Loucy (cell line): ENCODE measurements around the gene MRPS16.
"Not testable (repeated sequence)": the region's sequence is repeated elsewhere in the genome, so short reads cannot be mapped to it uniquely, and the experiment has no call there.

Experiments
- H2AFZ ChIP-seq: fragments of 200-600 bp; sonication (generic); 2 replicates; pipeline ENCODE4 v1.6.0; 2016; ENCODE audit warnings: antibody characterized with exemption, mild to moderate bottlenecking, low read length, moderate library complexity
- H3F3A ChIP-seq: fragments of 200-600 bp; 2 replicates; pipeline ENCODE4 v1.6.0; 2016; ENCODE audit warnings: antibody characterized with exemption, low read depth, mild to moderate bottlenecking
- H3K27me3 ChIP-seq: fragments of 200-600 bp; sonication (generic); 2 replicates; pipeline ENCODE4 v1.6.1; 2014; ENCODE audit warnings: low read length, mild to moderate bottlenecking; ENCODE audit not compliant: insufficient read depth, poor library complexity, severe bottlenecking
- H3K36me3 ChIP-seq: fragments of 200-600 bp; sonication (generic); 2 replicates; pipeline ENCODE4 v1.6.1; 2016; ENCODE audit warnings: low read length; ENCODE audit not compliant: insufficient read depth
- H3K4me1 ChIP-seq: fragments of 200-600 bp; sonication (generic); 2 replicates; pipeline ENCODE4 v1.5.1; 2014; ENCODE audit warnings: low read length, mild to moderate bottlenecking; ENCODE audit not compliant: insufficient read depth, poor library complexity, severe bottlenecking
- H3K4me2 ChIP-seq: fragments of 200-600 bp; sonication (generic); 2 replicates; pipeline ENCODE4 v1.6.0; 2014; ENCODE audit warnings: antibody characterized with exemption, low read length, low read depth, mild to moderate bottlenecking; ENCODE audit not compliant: poor library complexity, severe bottlenecking
- H3K4me3 ChIP-seq: fragments of 200-600 bp; sonication (generic); 2 replicates; pipeline ENCODE4 v1.5.1; 2014; ENCODE audit warnings: low read length, mild to moderate bottlenecking, mixed read lengths; ENCODE audit not compliant: poor library complexity, severe bottlenecking
- H3K79me2 ChIP-seq: fragments of 200-600 bp; sonication (generic); 2 replicates; pipeline ENCODE4 v1.6.1; 2014; ENCODE audit warnings: low read length; ENCODE audit not compliant: insufficient read depth
- H3K9ac ChIP-seq: fragments of 200-600 bp; sonication (generic); 2 replicates; pipeline ENCODE4 v1.6.0; 2014; ENCODE audit warnings: mild to moderate bottlenecking, low read depth, low read length, moderate library complexity; ENCODE audit not compliant: poor library complexity, severe bottlenecking
- H3K9me2 ChIP-seq: fragments of 200-600 bp; sonication (generic); replicated peaks from 2 replicates; pipeline ENCODE4 v1.6.1; 2016; ENCODE audit warnings: low read depth, low read length, mixed read lengths
- H3K9me3 ChIP-seq: fragments of 200-600 bp; sonication (generic); 2 replicates; pipeline ENCODE4 v1.6.1; 2014; ENCODE audit warnings: mild to moderate bottlenecking, antibody characterized with exemption, low read length, low read depth; ENCODE audit not compliant: insufficient read depth
- H4K20me1 ChIP-seq: fragments of 200-600 bp; sonication (generic); 2 replicates; pipeline ENCODE4 v1.6.0; 2014; ENCODE audit warnings: antibody characterized with exemption, low read length, mild to moderate bottlenecking; ENCODE audit not compliant: insufficient read depth, poor library complexity, severe bottlenecking
- EZH2phosphoT487 ChIP-seq: fragments of 200-600 bp; IDR thresholded peaks from 2 replicates; pipeline ENCODE4 v1.6.1; 2018; ENCODE audit warnings: antibody characterized with exemption, mild to moderate bottlenecking, moderate library complexity, borderline replicate concordance
- TF ChIP-seq, protein P1 (sequence below): fragments of 200-600 bp; sonication (generic); conservative IDR thresholded peaks from 2 replicates; pipeline ENCODE4 v1.5.1; 2014; ENCODE audit warnings: mild to moderate bottlenecking, antibody characterized with exemption, low read length

Gene MRPS16

DNA sequence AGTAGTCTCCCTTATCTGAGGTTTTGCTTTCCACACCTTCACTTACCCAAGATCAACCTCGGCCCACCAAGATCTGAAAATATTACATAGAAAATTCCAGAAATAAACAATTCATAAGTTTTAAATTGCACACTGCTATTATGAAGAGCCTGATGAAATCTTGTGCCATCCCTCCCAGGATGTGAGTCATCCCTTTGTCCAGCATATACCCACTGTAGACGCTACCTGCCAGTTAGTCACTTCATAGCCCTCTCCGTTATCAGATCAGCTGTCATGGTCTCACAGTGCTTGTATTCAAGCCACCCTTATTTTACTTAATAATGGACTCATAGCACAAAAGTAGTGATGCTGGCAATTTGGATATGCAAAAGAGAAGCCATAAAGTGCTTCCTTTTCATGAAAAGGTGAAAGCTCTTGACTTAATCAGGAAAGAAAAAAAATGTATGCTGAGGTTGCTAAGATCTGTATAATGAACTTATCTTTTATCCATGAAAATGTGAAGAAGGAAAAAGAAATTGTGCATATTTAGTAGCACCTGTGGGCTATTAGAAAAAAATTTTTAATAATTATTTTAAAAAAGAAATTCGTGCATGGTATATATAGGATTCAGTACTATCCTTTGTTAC is 9.8 kb upstream of the MRPS16 start:
- H3K9me3 ChIP-seq, result no peaks in the 10 kb centered on the region
- H3K4me1 ChIP-seq, result no peaks in the 10 kb centered on the region
- no peak overlapping the region for H3K4me3 ChIP-seq
- H3K27me3 ChIP-seq, result no peaks in the 10 kb centered on the region
- no peak overlapping the region for H3K9ac ChIP-seq
- no peak overlapping the region for H2AFZ ChIP-seq
- no peaks in the 10 kb centered on the region for H3K36me3 ChIP-seq
- H3K4me2 ChIP-seq, result no peak overlapping the region
- H3K9me2 ChIP-seq, result no peaks in the 10 kb centered on the region
- no peak for TF ChIP-seq EZH2phosphoT487
- TF ChIP-seq, protein P1, sequence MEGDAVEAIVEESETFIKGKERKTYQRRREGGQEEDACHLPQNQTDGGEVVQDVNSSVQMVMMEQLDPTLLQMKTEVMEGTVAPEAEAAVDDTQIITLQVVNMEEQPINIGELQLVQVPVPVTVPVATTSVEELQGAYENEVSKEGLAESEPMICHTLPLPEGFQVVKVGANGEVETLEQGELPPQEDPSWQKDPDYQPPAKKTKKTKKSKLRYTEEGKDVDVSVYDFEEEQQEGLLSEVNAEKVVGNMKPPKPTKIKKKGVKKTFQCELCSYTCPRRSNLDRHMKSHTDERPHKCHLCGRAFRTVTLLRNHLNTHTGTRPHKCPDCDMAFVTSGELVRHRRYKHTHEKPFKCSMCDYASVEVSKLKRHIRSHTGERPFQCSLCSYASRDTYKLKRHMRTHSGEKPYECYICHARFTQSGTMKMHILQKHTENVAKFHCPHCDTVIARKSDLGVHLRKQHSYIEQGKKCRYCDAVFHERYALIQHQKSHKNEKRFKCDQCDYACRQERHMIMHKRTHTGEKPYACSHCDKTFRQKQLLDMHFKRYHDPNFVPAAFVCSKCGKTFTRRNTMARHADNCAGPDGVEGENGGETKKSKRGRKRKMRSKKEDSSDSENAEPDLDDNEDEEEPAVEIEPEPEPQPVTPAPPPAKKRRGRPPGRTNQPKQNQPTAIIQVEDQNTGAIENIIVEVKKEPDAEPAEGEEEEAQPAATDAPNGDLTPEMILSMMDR, result no peak
- H3F3A ChIP-seq, result no peaks in the 10 kb centered on the region
- H4K20me1 ChIP-seq, result no peaks in the 10 kb centered on the region
- H3K79me2 ChIP-seq, result no peaks in the 10 kb centered on the region

DNA sequence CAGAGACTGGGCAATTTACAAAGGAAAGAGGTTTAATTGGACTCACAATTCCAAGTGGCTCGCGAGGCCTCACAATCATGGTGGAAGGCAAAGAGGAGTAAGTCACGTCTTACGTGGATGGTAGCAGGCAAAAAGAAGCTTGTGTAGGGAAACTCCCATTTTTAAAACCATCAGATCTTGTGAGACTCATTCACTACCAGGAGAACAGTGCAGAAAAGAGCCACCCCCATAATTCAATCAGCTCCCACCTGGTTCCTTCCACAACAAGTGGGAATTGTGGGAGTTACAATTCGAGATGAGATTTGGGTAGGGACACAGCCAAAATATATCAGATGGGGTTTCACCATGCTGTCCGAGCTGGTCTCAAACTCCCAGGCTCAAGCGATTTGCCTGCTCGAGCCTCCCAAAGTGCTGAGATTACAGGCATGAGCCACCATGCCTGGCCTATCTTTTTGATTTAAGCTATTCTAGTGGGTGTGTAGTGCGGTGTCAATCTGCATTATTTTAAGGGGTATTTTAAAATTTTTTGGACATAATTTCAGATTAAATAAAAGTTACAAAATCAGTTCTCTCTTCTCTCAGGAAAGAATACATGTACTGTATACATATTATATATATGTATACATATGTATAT is 9.0 kb upstream of the MRPS16 start:
- Histone ChIP-seq H3K9me3 (no peaks in the 10 kb centered on the region), H3K4me1 (no peaks in the 10 kb centered on the region), H3F3A (no peaks in the 10 kb centered on the region), H3K79me2 (no peaks in the 10 kb centered on the region), H3K9ac (no peak overlapping the region), H3K4me3 (no peak overlapping the region), H2AFZ (no peak overlapping the region), H3K9me2 (no peaks in the 10 kb centered on the region), H4K20me1 (no peaks in the 10 kb centered on the region), H3K4me2 (no peak overlapping the region), H3K36me3 (no peaks in the 10 kb centered on the region), H3K27me3 (no peaks in the 10 kb centered on the region)
- TF ChIP-seq, protein P1, result no peak
- TF ChIP-seq EZH2phosphoT487, result no peak

DNA sequence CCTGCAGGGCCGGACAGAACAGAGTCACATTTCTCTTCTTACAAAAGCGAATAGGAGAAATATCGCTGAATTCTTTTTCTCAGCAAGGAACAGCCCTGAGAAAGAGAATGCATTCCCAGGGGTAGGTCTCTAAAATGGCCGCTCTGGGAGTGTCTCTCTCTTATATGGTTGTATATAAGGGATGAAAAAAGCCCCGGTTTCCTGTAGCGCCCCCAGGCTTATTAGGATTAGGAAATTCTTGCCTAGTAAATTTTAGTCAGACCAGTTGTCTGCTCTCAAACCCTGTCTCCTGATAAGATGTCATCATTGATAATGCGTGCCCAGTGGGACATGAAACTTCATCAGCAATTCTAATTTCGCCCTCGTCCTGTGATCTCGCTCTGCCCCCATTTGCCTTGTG is 6.2 kb upstream of the MRPS16 start:
- not testable (repeated sequence) for H3K27me3 ChIP-seq, H3K4me3 ChIP-seq, H3K36me3 ChIP-seq, H3K4me1 ChIP-seq, H4K20me1 ChIP-seq, H3K9me3 ChIP-seq, H3K9me2 ChIP-seq, H3K4me2 ChIP-seq, H3K79me2 ChIP-seq, H3F3A ChIP-seq, H3K9ac ChIP-seq, H2AFZ ChIP-seq

DNA sequence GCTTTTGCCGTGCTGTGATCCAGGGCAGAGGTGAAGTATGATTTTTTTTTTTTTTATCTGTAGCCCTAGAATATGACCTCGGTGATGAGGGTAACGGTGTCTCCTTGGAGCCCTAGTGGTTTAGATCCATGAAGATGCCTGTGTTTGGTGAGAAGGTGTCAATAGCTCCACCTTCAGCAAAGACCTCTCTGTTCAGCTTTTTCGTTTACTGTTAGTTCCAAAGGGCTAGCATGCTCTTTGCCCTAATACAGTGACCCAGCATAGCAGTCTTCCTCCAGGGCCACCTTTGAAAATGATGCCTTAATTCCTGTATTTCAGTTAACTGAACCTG is 746 bp upstream of the MRPS16 start:
- TF ChIP-seq, protein P1, result peak; percentile 35
- TF ChIP-seq EZH2phosphoT487, result no peak

More for the DNA sequence above, 746 bp upstream of the MRPS16 start:
- Histone ChIP-seq H3K9ac (peak overlapping the region; percentile 98), H3F3A (no peaks in the 10 kb centered on the region), H3K9me2 (no peaks in the 10 kb centered on the region), H3K79me2 (peaks cover 53% of the 10 kb centered on the region), H3K4me3 (peak overlapping the region; percentile 81), H3K27me3 (no peaks in the 10 kb centered on the region), H2AFZ (peak overlapping the region; percentile 94), H3K4me2 (peak overlapping the region; percentile 75), H4K20me1 (peaks cover 8% of the 10 kb centered on the region), H3K4me1 (peaks cover 13% of the 10 kb centered on the region), H3K36me3 (no peaks in the 10 kb centered on the region), H3K9me3 (no peaks in the 10 kb centered on the region)
